ENCODE results near the gene SERPINF2. TPM values are rescaled to one million over a fixed set of nuclear protein-coding genes. Genes with fewer than 3 reads are reported as not detected.
A peak's percentile ranks its signal among the peaks of the same experiment; 100 is the strongest.

SERPINF2 gene
- total RNA-seq, 1 donor from 2014 or later = 21.6 TPM

- ATAC-seq (no peak), DNase-seq (no peak)
- intact Hi-C loops (cut with DNase I) = loop anchor here (10.0 kb wide), 2 partner anchors 74 to 114 kb away; partner anchors contain the start of gene SMYD4
- no peak for TF ChIP-seq CTCF (IDR thresholded peaks at IDR 0.05)
- H3K27me3 ChIP-seq = no peaks in the 10 kb centered on the region
- peak overlapping the region; percentile 71 for H3K4me3 ChIP-seq
- peaks cover 46% of the 10 kb centered on the region for H3K36me3 ChIP-seq
- no peaks in the 10 kb centered on the region for H3K9me3 ChIP-seq
- H3K4me1 ChIP-seq = peaks cover 51% of the 10 kb centered on the region
- H3K27ac ChIP-seq = peak overlapping the region; percentile 79
These were observed 31.7 kb upstream of the SERPINF2 start for GRCh38 chr17:1710807-1711553.

GRCh38 chr17:1711804-1712203 is 30.9 kb upstream of the SERPINF2 start:
- Histone ChIP-seq H3K9me3 (no peaks in the 10 kb centered on the region), H3K27ac (no peak overlapping the region), H3K27me3 (no peaks in the 10 kb centered on the region), H3K36me3 (peaks cover 46% of the 10 kb centered on the region), H3K4me1 (peaks cover 51% of the 10 kb centered on the region), H3K4me3 (no peak overlapping the region)
- intact Hi-C loops (cut with DNase I) = loop anchor here (10.0 kb wide), 2 partner anchors 73 to 113 kb away; partner anchors contain the start of gene SMYD4
- DNase-seq = no peak
- no peak for TF ChIP-seq CTCF (IDR thresholded peaks at IDR 0.05)
- no peak for ATAC-seq

- H3K27me3 ChIP-seq = no peaks in the 10 kb centered on the region
- H3K9me3 ChIP-seq = no peaks in the 10 kb centered on the region
- intact Hi-C loops (cut with DNase I) = loop anchor here (10.0 kb wide), 2 partner anchors 73 to 113 kb away; partner anchors contain the start of gene SMYD4
- ATAC-seq (no peak), DNase-seq (no peak)
- H3K4me1 ChIP-seq = peaks cover 51% of the 10 kb centered on the region
- no peak overlapping the region for H3K4me3 ChIP-seq
- peaks cover 42% of the 10 kb centered on the region for H3K36me3 ChIP-seq
- no peak for TF ChIP-seq CTCF (IDR thresholded peaks at IDR 0.05)
- H3K27ac ChIP-seq = no peak overlapping the region
These were observed 30.4 kb upstream of the SERPINF2 start for GRCh38 chr17:1712271-1712670.

- intact Hi-C loops (cut with DNase I) = loop anchor here (10.0 kb wide), 2 partner anchors 71 to 111 kb away; partner anchors contain the start of gene SMYD4
- H3K27ac ChIP-seq = peak overlapping the region; percentile 98
- TF ChIP-seq CTCF (IDR thresholded peaks at IDR 0.05) = no peak
- H3K36me3 ChIP-seq = peaks cover 32% of the 10 kb centered on the region
- DNase-seq = no peak
- H3K9me3 ChIP-seq = no peaks in the 10 kb centered on the region
- H3K4me3 ChIP-seq = peak overlapping the region; percentile 90
- ATAC-seq = no peak
- H3K4me1 ChIP-seq = peaks cover 59% of the 10 kb centered on the region
- no peaks in the 10 kb centered on the region for H3K27me3 ChIP-seq
These were observed 29.4 kb upstream of the SERPINF2 start for GRCh38 chr17:1713160-1713877.

GRCh38 chr17:1713878-1714426 is 28.7 kb upstream of the SERPINF2 start:
- H3K4me1 ChIP-seq = peaks cover 60% of the 10 kb centered on the region
- intact Hi-C loops (cut with DNase I) = loop anchor here (10.0 kb wide), 2 partner anchors 71 to 111 kb away; partner anchors contain the start of gene SMYD4
- no peaks in the 10 kb centered on the region for H3K27me3 ChIP-seq
- peak overlapping the region; percentile 98 for H3K27ac ChIP-seq
- ATAC-seq = no peak
- H3K9me3 ChIP-seq = no peaks in the 10 kb centered on the region
- DNase-seq = peak; percentile 71
- H3K36me3 ChIP-seq = peaks cover 32% of the 10 kb centered on the region
- peak; percentile 43 for TF ChIP-seq CTCF (IDR thresholded peaks at IDR 0.05)
- H3K4me3 ChIP-seq = peak overlapping the region; percentile 90

All from upper lobe of right lung (tissue), 1 donor.